HFFc6 (cell line): ENCODE data around the gene CDC42BPA. TPM values are rescaled to one million over a fixed set of nuclear protein-coding genes. Genes with fewer than 3 reads are reported as not detected.

ENCODE experiments used
- DNase-seq: peaks from one replicate; pipeline ENCODE4 v3.0.0-alpha.2; 2018
- H3K27ac Mint-ChIP-seq: 2 replicates; pipeline ENCODE4 v1.8.0; 2020; ENCODE audit warnings: mild to moderate bottlenecking, mixed read lengths
- H3K27me3 Mint-ChIP-seq: 2 replicates; pipeline ENCODE4 v1.8.0; 2021; ENCODE audit warnings: mild to moderate bottlenecking, moderate library complexity, mixed read lengths; ENCODE audit not compliant: insufficient read depth
- H3K36me3 Mint-ChIP-seq: 2 replicates; pipeline ENCODE4 v1.8.0; 2021; ENCODE audit warnings: low read depth, mixed read lengths
- H3K4me1 Mint-ChIP-seq: 2 replicates; pipeline ENCODE4 v1.8.0; 2020; ENCODE audit warnings: low read depth, mixed read lengths
- H3K4me3 Mint-ChIP-seq: 2 replicates; pipeline ENCODE4 v1.8.0; 2020; ENCODE audit warnings: mild to moderate bottlenecking, moderate library complexity, mixed read lengths
- H3K9me3 Mint-ChIP-seq: 2 replicates; pipeline ENCODE4 v1.8.0; 2020; ENCODE audit warnings: mild to moderate bottlenecking, mixed read lengths
- CTCF ChIP-seq: fragments of 200-600 bp; sonication (generic); IDR thresholded peaks from 2 replicates; pipeline ENCODE4 v1.5.0; 2021; ENCODE audit warnings: antibody characterized with exemption, mild to moderate bottlenecking
- total RNA-seq, 6 experiments: library from RNA; stranded (reverse); fragmentation: NEBNext Ultra II Directional; extraction: Animal tissue kit (Norgen Biotek cat#: 25700); gene quantifications; 2 replicates in 1 of 6; 3 replicates in 5 of 6; pipeline ENCODE4 v1.2.3, GENCODE V29; 2021

The CDC42BPA gene
- total RNA-seq, 6 experiments from 2014 or later = 32.8 to 37.8 (median 35.8) TPM

GRCh38 chr1:226982451-226983177 lies 335.7 kb downstream of the CDC42BPA start:
- Mint-ChIP-seq H3K4me1 (no peaks in the 10 kb centered on the region), H3K27me3 (peaks cover 5% of the 10 kb centered on the region; the same call in 1 of the 2 replicates), H3K27ac (no peak overlapping the region), H3K4me3 (no peak overlapping the region), H3K36me3 (peaks cover 16% of the 10 kb centered on the region), H3K9me3 (no peaks in the 10 kb centered on the region)
- TF ChIP-seq CTCF = no peak
- DNase-seq = no peak

DNA sequence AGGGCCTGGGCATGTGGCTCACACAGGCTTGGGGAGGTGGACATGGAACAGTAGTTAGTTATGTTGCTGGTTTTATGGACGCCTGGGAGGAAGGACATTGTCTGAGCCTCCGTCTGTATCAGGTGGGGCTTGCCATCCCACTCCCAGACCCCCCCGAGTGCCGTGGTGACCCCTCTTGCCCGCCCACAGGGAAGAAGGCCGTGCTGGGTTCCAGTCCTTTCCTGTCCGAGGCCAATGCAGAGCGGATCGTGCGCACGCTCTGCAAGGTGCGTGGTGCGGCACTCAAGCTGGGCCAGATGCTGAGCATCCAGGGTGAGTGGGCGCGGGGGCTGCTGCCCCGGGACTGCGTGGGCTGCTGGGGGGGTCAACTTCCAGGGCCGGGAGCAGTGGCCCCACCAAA lies 336.5 kb downstream of the CDC42BPA start:
- Mint-ChIP-seq H3K4me3 (no peak overlapping the region), H3K36me3 (peaks cover 8% of the 10 kb centered on the region; the same call in 1 of the 2 replicates), H3K4me1 (no peaks in the 10 kb centered on the region), H3K27ac (no peak overlapping the region), H3K27me3 (peaks cover 5% of the 10 kb centered on the region; the same call in 1 of the 2 replicates), H3K9me3 (no peaks in the 10 kb centered on the region)
- DNase-seq = no peak
- no peak for TF ChIP-seq CTCF

DNA sequence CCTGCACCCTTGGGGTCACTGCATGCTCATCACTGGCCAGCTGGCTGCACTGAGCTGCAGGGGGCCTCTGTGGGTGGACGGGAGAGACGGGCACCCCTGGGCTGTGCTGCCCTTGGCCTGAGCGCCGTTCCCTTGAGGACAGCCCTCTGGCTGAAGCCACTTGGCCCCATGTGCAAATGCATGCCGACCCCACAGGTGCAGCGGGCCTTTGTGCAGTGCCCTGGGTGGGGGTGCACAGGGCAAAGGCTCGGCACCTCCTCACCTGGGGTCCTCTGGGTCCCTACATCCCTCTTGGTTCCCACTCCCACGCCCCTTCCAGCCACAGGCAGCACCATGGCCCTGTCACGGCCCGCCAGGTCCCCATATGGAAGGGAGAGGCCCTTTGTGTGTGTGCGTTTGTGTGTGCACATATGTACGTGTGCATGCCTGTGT lies 336.9 kb downstream of the CDC42BPA start:
- Mint-ChIP-seq H3K4me3 (no peak overlapping the region), H3K9me3 (no peaks in the 10 kb centered on the region), H3K27me3 (peaks cover 5% of the 10 kb centered on the region; the same call in 1 of the 2 replicates), H3K36me3 (peaks cover 4% of the 10 kb centered on the region; the same call in 1 of the 2 replicates), H3K4me1 (no peaks in the 10 kb centered on the region), H3K27ac (no peak overlapping the region)
- DNase-seq = no peak
- no peak for TF ChIP-seq CTCF

GRCh38 chr1:226980565-226981385 lies 337.5 kb downstream of the CDC42BPA start:
- peaks cover 4% of the 10 kb centered on the region; the same call in 1 of the 2 replicates for H3K27me3 Mint-ChIP-seq
- no peaks in the 10 kb centered on the region for H3K4me1 Mint-ChIP-seq
- H3K4me3 Mint-ChIP-seq = no peak overlapping the region
- no peaks in the 10 kb centered on the region for H3K36me3 Mint-ChIP-seq
- H3K9me3 Mint-ChIP-seq = no peaks in the 10 kb centered on the region
- H3K27ac Mint-ChIP-seq = no peak overlapping the region
- DNase-seq = no peak
- TF ChIP-seq CTCF = no peak

DNA sequence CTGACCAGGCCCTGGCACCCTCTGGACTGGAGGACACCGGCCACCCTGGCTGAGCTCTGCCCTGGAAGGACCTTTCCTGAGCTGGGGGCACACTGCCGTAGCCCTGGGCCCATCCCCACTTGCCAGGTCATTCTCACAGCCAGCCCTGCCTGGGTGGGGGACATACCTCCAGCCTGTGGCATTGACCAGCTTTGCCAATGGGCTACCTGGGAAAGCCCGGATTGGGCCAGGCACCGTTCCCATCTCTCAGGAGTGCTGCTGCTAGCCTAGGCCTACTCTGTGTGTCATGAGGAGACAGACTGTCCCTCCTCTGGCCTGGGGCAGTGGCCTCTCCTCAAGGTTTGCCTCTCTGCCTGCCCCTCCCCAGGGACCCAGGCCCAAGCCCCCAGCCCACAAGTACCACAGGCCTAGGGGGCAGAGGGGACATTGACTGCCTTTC lies 338.2 kb downstream of the CDC42BPA start:
- Mint-ChIP-seq H3K4me1 (no peaks in the 10 kb centered on the region), H3K27me3 (peaks cover 4% of the 10 kb centered on the region; the same call in 1 of the 2 replicates), H3K9me3 (no peaks in the 10 kb centered on the region), H3K4me3 (no peak overlapping the region), H3K27ac (no peak overlapping the region), H3K36me3 (no peaks in the 10 kb centered on the region)
- no peak for DNase-seq
- TF ChIP-seq CTCF = no peak
